Measurements from ENCODE around the gene DYRK1B. TPM values are rescaled to one million over a fixed set of nuclear protein-coding genes. Genes with fewer than 3 reads are reported as not detected.

DYRK1B gene
- total RNA-seq, 1 experiment from 2014 or later = 16.0 TPM

GRCh38 chr19:39802958-39803357 is 31.0 kb downstream of the DYRK1B start:
- Histone ChIP-seq H3K36me3 (ENCODE audit: insufficient read depth, low read length, poor library complexity, severe bottlenecking) (no peaks in the 10 kb centered on the region), H3K9me3 (ENCODE audit: low read depth, low read length, poor library complexity, severe bottlenecking) (no peaks in the 10 kb centered on the region), H3K27ac (ENCODE audit: low read depth, low read length, poor library complexity, severe bottlenecking) (no peak overlapping the region), H3K27me3 (replicated peaks; ENCODE audit: insufficient read depth, low read depth, low read length, poor library complexity) (peaks cover 13% of the 10 kb centered on the region), H3K4me3 (ENCODE audit: low read depth, low read length, poor library complexity, severe bottlenecking) (no peak overlapping the region), H3K4me1 (ENCODE audit: insufficient read depth, low read length, poor library complexity, severe bottlenecking) (no peaks in the 10 kb centered on the region)
- intact Hi-C loops (cut with micrococcal nuclease; ENCODE audit: unreplicated experiment) = no loop called here
- CTCF ChIA-PET = no interaction called here
- POLR2A ChIA-PET (ENCODE audit: low non-redundant PET) = no interaction called here
- BruUV-seq (replicated peaks) = no TSS peak
- TF ChIP-seq EZH2 (IDR thresholded peaks at IDR 0.05; ENCODE audit: borderline replicate concordance, low read depth, low read length, poor library complexity, severe bottlenecking) (no peak), CTCF (conservative IDR thresholded peaks at IDR 0.05; ENCODE audit: low read depth, low read length) (no peak)
- no peak for DNase-seq (ENCODE audit: low spot score)

- Histone ChIP-seq H3K4me3 (ENCODE audit: low read depth, low read length, poor library complexity, severe bottlenecking) (no peak overlapping the region), H3K9me3 (ENCODE audit: low read depth, low read length, poor library complexity, severe bottlenecking) (no peaks in the 10 kb centered on the region), H3K27me3 (replicated peaks; ENCODE audit: insufficient read depth, low read depth, low read length, poor library complexity) (peaks cover 19% of the 10 kb centered on the region), H3K36me3 (ENCODE audit: insufficient read depth, low read length, poor library complexity, severe bottlenecking) (no peaks in the 10 kb centered on the region), H3K4me1 (ENCODE audit: insufficient read depth, low read length, poor library complexity, severe bottlenecking) (no peaks in the 10 kb centered on the region), H3K27ac (ENCODE audit: low read depth, low read length, poor library complexity, severe bottlenecking) (no peak overlapping the region)
- ChIA-PET POLR2A (ENCODE audit: low non-redundant PET) (no interaction called here), CTCF (no interaction called here)
- no TSS peak for BruUV-seq (replicated peaks)
- DNase-seq (ENCODE audit: low spot score) = no peak
- TF ChIP-seq EZH2 (IDR thresholded peaks at IDR 0.05; ENCODE audit: borderline replicate concordance, low read depth, low read length, poor library complexity, severe bottlenecking) (no peak), CTCF (conservative IDR thresholded peaks at IDR 0.05; ENCODE audit: low read depth, low read length) (no peak)
- intact Hi-C loops (cut with micrococcal nuclease; ENCODE audit: unreplicated experiment) = no loop called here
These were observed 36.9 kb downstream of the DYRK1B start for GRCh38 chr19:39797083-39797482.

GRCh38 chr19:39796000-39796498 is 37.9 kb downstream of the DYRK1B start:
- CTCF ChIA-PET = no interaction called here
- H3K27ac ChIP-seq (ENCODE audit: low read depth, low read length, poor library complexity, severe bottlenecking) = no peak overlapping the region
- no peaks in the 10 kb centered on the region for H3K36me3 ChIP-seq (ENCODE audit: insufficient read depth, low read length, poor library complexity, severe bottlenecking)
- H3K4me1 ChIP-seq (ENCODE audit: insufficient read depth, low read length, poor library complexity, severe bottlenecking) = no peaks in the 10 kb centered on the region
- no peak for TF ChIP-seq CTCF (conservative IDR thresholded peaks at IDR 0.05; ENCODE audit: low read depth, low read length)
- no peak for TF ChIP-seq EZH2 (IDR thresholded peaks at IDR 0.05; ENCODE audit: borderline replicate concordance, low read depth, low read length, poor library complexity, severe bottlenecking)
- peaks cover 19% of the 10 kb centered on the region for H3K27me3 ChIP-seq (replicated peaks; ENCODE audit: insufficient read depth, low read depth, low read length, poor library complexity)
- H3K9me3 ChIP-seq (ENCODE audit: low read depth, low read length, poor library complexity, severe bottlenecking) = no peaks in the 10 kb centered on the region
- POLR2A ChIA-PET (ENCODE audit: low non-redundant PET) = no interaction called here
- no TSS peak for BruUV-seq (replicated peaks)
- H3K4me3 ChIP-seq (ENCODE audit: low read depth, low read length, poor library complexity, severe bottlenecking) = no peak overlapping the region
- DNase-seq (ENCODE audit: low spot score) = no peak
- intact Hi-C loops (cut with micrococcal nuclease; ENCODE audit: unreplicated experiment) = no loop called here

All from A673 (cell line).